ENCODE data around the gene OSBP2. TPM values are rescaled to one million over a fixed set of nuclear protein-coding genes. Genes with fewer than 3 reads are reported as not detected.
A peak's percentile ranks its signal among the peaks of the same experiment; 100 is the strongest.

OSBP2 gene
- total and polyA plus RNA-seq, 4 donors = 0.18 to 3.9 (median 0.88) TPM

DNA sequence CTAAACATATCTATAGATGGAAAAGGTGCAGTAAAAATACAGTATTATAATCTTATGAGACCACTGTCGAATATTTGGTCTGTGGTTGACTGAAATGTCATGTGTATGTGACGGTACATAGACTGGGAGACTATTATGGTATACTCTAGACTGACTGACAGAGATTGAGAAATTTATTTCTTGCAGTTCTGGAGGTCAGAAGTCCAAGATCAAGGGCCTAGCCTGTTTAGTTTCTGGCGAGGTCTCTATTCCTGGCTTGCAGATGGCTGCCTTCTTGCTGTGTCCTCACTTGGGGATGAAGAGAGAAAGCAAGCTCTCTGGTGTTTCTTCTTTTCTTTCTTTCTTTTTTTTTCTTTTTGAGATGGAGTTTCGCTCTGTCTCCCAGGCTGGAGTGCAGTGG, 7.3 kb upstream of the OSBP2 start:
- no peaks in the 10 kb centered on the region for H3K36me3 ChIP-seq (ENCODE audit: control insufficient read depth in 1 of 2, insufficient read depth in 2 of 2, low read length in 1 of 2)
- intact Hi-C loops (cut with DNase I) = no loop called here
- no peak for ATAC-seq (ENCODE audit: low FRiP score)
- no peaks in the 10 kb centered on the region for H3K9me3 ChIP-seq (ENCODE audit: control insufficient read depth, low read length)
- WGBS, 2 donors = 92 to 93% methylated on average over 4 of the region's 4 CpGs
- no peak overlapping the region for H3K27ac ChIP-seq (ENCODE audit: low read depth in 1 of 2, low read length in 2 of 2)
- no peaks in the 10 kb centered on the region for H3K27me3 ChIP-seq (ENCODE audit: control insufficient read depth in 1 of 2, insufficient read depth in 2 of 2, low read length in 1 of 2)
- H3K4me3 ChIP-seq (ENCODE audit: low read length in 2 of 2) = no peak overlapping the region
- no peaks in the 10 kb centered on the region for H3K4me1 ChIP-seq (ENCODE audit: control insufficient read depth in 1 of 2, insufficient read depth in 2 of 2, low read length in 2 of 2)
- DNase-seq = no peak

DNA sequence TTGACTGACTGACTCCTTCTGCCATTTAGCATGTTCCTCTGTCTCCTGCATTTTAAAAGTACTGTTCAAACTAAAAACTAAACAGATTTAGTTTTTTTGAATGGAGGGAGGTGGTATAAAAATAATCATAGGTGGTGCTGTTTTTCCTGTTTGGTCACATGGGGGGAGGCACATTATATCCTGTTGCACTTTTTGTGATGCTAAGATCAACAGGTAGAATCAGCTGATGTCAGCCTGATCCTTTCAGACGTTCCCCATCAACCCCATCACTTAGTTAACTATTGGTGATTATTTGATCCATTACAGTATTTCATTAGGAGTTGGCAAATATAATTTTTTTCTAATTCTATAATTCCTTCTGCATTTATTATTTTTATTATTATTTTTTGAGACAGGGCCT, 5.1 kb upstream of the OSBP2 start:
- no peak overlapping the region for H3K4me3 ChIP-seq (ENCODE audit: low read length in 2 of 2)
- 50 to 78% methylated on average over 1 of the region's 1 CpG for WGBS, 2 donors
- no peaks in the 10 kb centered on the region for H3K36me3 ChIP-seq (ENCODE audit: control insufficient read depth in 1 of 2, insufficient read depth in 2 of 2, low read length in 1 of 2)
- ATAC-seq (ENCODE audit: low FRiP score) (no peak), DNase-seq (no peak)
- no peaks in the 10 kb centered on the region for H3K9me3 ChIP-seq (ENCODE audit: control insufficient read depth, low read length)
- no peak overlapping the region for H3K27ac ChIP-seq (ENCODE audit: low read depth in 1 of 2, low read length in 2 of 2)
- no peaks in the 10 kb centered on the region for H3K27me3 ChIP-seq (ENCODE audit: control insufficient read depth in 1 of 2, insufficient read depth in 2 of 2, low read length in 1 of 2)
- no peaks in the 10 kb centered on the region for H3K4me1 ChIP-seq (ENCODE audit: control insufficient read depth in 1 of 2, insufficient read depth in 2 of 2, low read length in 2 of 2)
- intact Hi-C loops (cut with DNase I) = no loop called here

DNA sequence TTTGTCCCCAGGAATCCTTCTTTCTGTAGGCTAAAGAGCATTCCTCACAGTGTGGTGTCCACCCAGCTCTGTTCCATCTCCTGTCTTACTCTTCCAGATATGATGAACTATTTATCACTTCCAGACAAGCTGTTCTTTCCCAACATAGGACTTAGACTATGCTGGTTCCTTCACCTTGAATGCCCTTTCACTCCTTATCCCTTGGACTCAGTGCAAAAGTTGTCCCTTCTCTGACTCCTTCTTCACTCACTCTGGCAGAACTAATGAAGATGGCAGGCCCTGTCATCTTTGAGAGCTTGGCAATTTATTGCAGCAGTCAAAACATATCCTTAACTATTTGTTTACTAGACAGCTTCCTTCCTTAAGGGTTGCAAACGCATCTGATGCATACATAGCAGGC, 3.5 kb upstream of the OSBP2 start:
- Histone ChIP-seq H3K27me3 (ENCODE audit: control insufficient read depth in 1 of 2, insufficient read depth in 2 of 2, low read length in 1 of 2) (no peaks in the 10 kb centered on the region), H3K4me1 (ENCODE audit: control insufficient read depth in 1 of 2, insufficient read depth in 2 of 2, low read length in 2 of 2) (no peaks in the 10 kb centered on the region), H3K9me3 (ENCODE audit: control insufficient read depth, low read length) (no peaks in the 10 kb centered on the region), H3K36me3 (ENCODE audit: control insufficient read depth in 1 of 2, insufficient read depth in 2 of 2, low read length in 1 of 2) (no peaks in the 10 kb centered on the region), H3K27ac (ENCODE audit: low read depth in 1 of 2, low read length in 2 of 2) (no peak overlapping the region), H3K4me3 (ENCODE audit: low read length in 2 of 2) (no peak overlapping the region)
- DNase-seq (no peak), ATAC-seq (ENCODE audit: low FRiP score) (no peak)
- 92 to 93% methylated on average over 1 of the region's 1 CpG for WGBS, 2 donors
- intact Hi-C loops (cut with DNase I) = no loop called here

DNA sequence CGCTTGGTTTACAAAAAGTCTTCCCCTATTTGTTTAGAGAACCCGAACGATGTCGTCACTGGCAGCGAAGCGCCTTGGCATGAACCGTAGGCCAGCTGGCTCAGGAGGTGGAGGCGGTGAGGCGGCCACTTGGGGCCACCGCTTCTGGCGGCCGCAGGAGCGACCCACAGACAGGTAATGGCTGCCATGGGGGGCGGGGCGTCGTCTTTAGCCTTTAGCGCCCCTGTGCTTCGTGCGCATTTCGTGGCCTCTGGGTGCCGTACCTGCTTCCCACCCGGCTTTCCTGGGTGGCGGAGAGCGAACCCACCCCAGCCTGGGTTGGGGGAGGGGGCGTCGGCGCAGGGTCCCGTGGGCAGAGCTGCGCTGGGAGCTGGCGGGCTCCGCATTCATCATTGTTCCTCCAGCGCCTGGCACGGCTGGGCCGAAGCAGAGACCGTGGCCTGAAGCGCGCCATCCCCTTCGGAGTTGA, 469 bp upstream of the OSBP2 start:
- H3K27ac ChIP-seq (ENCODE audit: low read depth in 1 of 2, low read length in 2 of 2) = no peak overlapping the region
- no peaks in the 10 kb centered on the region for H3K9me3 ChIP-seq (ENCODE audit: control insufficient read depth, low read length)
- intact Hi-C loops (cut with DNase I) = loop anchor here in 1 of 2 donors (2.0 kb wide), 1 partner anchor 59 kb away; the partner anchor contains the start of gene SLC35E4
- DNase-seq (peak; percentile 65 to 81), ATAC-seq (ENCODE audit: low FRiP score) (peak; percentile 49)
- 0 to 1% methylated on average over 34 to 38 of the region's 38 CpGs for WGBS, 2 donors
- H3K4me1 ChIP-seq (ENCODE audit: control insufficient read depth in 1 of 2, insufficient read depth in 2 of 2, low read length in 2 of 2) = no peaks in the 10 kb centered on the region
- H3K4me3 ChIP-seq (ENCODE audit: low read length in 2 of 2) = peak overlapping the region in 1 of 2 donors; percentile 42
- no peaks in the 10 kb centered on the region for H3K36me3 ChIP-seq (ENCODE audit: control insufficient read depth in 1 of 2, insufficient read depth in 2 of 2, low read length in 1 of 2)
- no peaks in the 10 kb centered on the region for H3K27me3 ChIP-seq (ENCODE audit: control insufficient read depth in 1 of 2, insufficient read depth in 2 of 2, low read length in 1 of 2)

DNA sequence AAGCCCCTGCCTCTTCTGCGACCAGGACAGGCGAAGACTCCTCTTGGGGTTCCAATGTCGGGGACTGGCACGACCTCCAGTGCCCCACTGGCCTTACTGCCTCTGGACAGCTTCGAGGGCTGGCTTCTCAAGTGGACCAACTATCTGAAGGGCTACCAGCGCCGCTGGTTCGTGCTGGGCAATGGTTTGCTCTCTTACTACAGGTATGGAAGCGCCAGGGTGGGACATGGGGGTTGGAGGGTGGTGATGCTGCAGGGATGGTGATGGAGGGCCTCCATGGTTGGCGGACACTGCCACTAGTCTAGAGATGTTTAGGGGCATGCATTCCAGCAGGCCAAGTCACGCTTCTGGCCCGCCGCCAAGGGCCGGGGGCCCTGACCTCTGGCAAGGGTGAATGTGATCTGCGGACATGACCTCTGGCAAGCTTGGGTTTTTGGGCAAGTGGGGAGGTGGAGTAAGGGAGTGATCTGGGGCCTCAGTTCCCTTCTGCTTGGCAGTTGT, 727 bp downstream of the OSBP2 start:
- no peak overlapping the region for H3K27ac ChIP-seq (ENCODE audit: low read depth in 1 of 2, low read length in 2 of 2)
- no peaks in the 10 kb centered on the region for H3K36me3 ChIP-seq (ENCODE audit: control insufficient read depth in 1 of 2, insufficient read depth in 2 of 2, low read length in 1 of 2)
- WGBS, 2 donors = 71 to 72% methylated on average over 15 of the region's 15 CpGs
- peak; percentile 38 for ATAC-seq (ENCODE audit: low FRiP score)
- H3K4me1 ChIP-seq (ENCODE audit: control insufficient read depth in 1 of 2, insufficient read depth in 2 of 2, low read length in 2 of 2) = no peaks in the 10 kb centered on the region
- no peak for DNase-seq
- intact Hi-C loops (cut with DNase I) = loop anchor here in 1 of 2 donors (2.0 kb wide), 1 partner anchor 61 kb away; the partner anchor contains the start of gene SLC35E4
- no peaks in the 10 kb centered on the region for H3K27me3 ChIP-seq (ENCODE audit: control insufficient read depth in 1 of 2, insufficient read depth in 2 of 2, low read length in 1 of 2)
- peak overlapping the region in 1 of 2 donors; percentile 46 for H3K4me3 ChIP-seq (ENCODE audit: low read length in 2 of 2)
- H3K9me3 ChIP-seq (ENCODE audit: control insufficient read depth, low read length) = no peaks in the 10 kb centered on the region

DNA sequence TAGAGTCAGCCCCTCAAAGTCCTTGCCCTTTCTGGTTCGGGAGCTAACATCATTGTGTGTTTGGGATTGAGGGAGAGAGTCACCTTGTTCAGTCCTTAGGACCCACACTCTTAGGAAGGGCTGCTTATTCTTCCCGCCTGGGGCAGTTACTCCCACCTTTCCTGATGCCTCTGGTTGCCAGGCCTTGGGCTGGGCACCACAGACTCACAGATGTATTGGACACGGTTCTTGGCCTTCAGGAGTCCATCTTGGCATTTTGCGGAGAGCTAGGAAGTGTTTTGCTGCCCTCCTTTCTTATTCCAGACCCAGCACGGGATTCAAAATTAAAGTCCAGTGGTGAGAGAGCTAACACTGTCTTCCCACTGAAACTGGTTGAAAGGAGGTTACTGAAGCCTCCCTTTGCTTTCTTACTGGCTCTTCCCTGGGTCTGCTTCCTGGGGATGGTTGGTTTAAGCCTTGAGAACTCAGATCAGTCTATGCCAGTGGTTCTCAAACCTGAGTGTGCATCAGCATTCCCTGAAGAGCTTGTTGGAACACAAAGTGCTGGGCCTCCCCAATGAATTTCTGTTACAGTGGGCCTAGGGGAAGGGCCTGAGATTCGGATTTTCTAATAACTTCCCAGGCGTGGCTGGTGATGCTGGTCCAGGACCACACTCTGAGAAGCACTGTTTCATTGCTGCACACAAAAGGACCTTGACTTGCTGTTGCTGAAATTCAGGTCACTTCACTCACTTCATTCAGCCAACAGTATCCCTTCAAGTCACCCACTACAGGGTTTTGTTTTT, 1.4 kb downstream of the OSBP2 start:
- no peak overlapping the region for H3K27ac ChIP-seq (ENCODE audit: low read depth in 1 of 2, low read length in 2 of 2)
- H3K27me3 ChIP-seq (ENCODE audit: control insufficient read depth in 1 of 2, insufficient read depth in 2 of 2, low read length in 1 of 2) = no peaks in the 10 kb centered on the region
- H3K4me3 ChIP-seq (ENCODE audit: low read length in 2 of 2) = no peak overlapping the region
- DNase-seq (no peak), ATAC-seq (ENCODE audit: low FRiP score) (no peak)
- intact Hi-C loops (cut with DNase I) = loop anchor here in 1 of 2 donors (2.0 kb wide), 1 partner anchor 61 kb away; the partner anchor contains the start of gene SLC35E4
- H3K9me3 ChIP-seq (ENCODE audit: control insufficient read depth, low read length) = no peaks in the 10 kb centered on the region
- no peaks in the 10 kb centered on the region for H3K4me1 ChIP-seq (ENCODE audit: control insufficient read depth in 1 of 2, insufficient read depth in 2 of 2, low read length in 2 of 2)
- no peaks in the 10 kb centered on the region for H3K36me3 ChIP-seq (ENCODE audit: control insufficient read depth in 1 of 2, insufficient read depth in 2 of 2, low read length in 1 of 2)
- WGBS, 2 donors = 90 to 92% methylated on average over 7 of the region's 7 CpGs

DNA sequence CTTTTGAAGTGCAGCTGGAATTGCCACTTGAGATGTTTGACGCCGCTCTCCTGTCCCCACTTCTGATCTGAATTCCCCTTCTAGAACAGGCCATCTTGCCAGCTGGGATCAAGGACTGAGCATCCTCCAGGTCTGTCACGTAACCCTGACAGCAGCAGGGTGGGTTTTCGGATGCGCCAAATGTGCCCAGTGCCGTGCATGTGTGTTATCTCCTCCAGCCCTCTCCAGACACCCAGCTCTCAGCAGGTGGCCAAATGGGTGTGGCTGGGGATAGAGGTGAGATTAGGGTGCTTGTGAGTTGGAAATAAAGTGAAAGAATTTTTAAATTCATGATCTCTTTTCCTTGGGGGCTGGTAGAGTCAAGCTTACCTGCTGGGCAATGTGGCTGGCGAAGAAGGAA, 3.3 kb downstream of the OSBP2 start:
- DNase-seq = no peak
- 97% methylated on average over 7 of the region's 7 CpGs for WGBS, 2 donors
- intact Hi-C loops (cut with DNase I) = no loop called here
- Histone ChIP-seq H3K9me3 (ENCODE audit: control insufficient read depth, low read length) (no peaks in the 10 kb centered on the region), H3K4me3 (ENCODE audit: low read length in 2 of 2) (no peak overlapping the region), H3K27me3 (ENCODE audit: control insufficient read depth in 1 of 2, insufficient read depth in 2 of 2, low read length in 1 of 2) (no peaks in the 10 kb centered on the region), H3K36me3 (ENCODE audit: control insufficient read depth in 1 of 2, insufficient read depth in 2 of 2, low read length in 1 of 2) (no peaks in the 10 kb centered on the region), H3K4me1 (ENCODE audit: control insufficient read depth in 1 of 2, insufficient read depth in 2 of 2, low read length in 2 of 2) (no peaks in the 10 kb centered on the region), H3K27ac (ENCODE audit: low read depth in 1 of 2, low read length in 2 of 2) (no peak overlapping the region)
- no peak for ATAC-seq (ENCODE audit: low FRiP score)

DNA sequence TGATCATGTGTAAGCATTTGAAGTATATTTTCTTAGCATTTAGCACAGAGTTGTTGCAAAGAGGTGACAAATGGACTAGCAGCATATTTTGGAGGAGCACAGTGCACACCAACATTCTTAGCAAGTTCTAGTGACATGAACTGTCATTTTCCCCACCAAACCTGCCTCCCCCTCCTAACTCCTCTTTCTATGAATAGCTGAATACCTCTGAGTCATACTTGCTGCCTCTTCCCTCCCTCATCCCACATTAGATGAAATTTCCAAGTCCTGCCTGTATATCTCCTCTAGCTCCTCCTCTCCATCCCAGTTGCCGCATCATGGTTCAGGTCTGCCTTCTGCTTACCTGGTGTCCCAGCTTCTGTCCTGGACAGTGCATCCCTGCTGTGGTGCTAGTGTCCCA, 7.2 kb downstream of the OSBP2 start:
- intact Hi-C loops (cut with DNase I) = no loop called here
- H3K9me3 ChIP-seq (ENCODE audit: control insufficient read depth, low read length) = no peaks in the 10 kb centered on the region
- H3K27ac ChIP-seq (ENCODE audit: low read depth in 1 of 2, low read length in 2 of 2) = no peak overlapping the region
- ATAC-seq (ENCODE audit: low FRiP score) = no peak
- H3K36me3 ChIP-seq (ENCODE audit: control insufficient read depth in 1 of 2, insufficient read depth in 2 of 2, low read length in 1 of 2) = no peaks in the 10 kb centered on the region
- no peaks in the 10 kb centered on the region for H3K27me3 ChIP-seq (ENCODE audit: control insufficient read depth in 1 of 2, insufficient read depth in 2 of 2, low read length in 1 of 2)
- H3K4me3 ChIP-seq (ENCODE audit: low read length in 2 of 2) = no peak overlapping the region
- no peak for DNase-seq
- no peaks in the 10 kb centered on the region for H3K4me1 ChIP-seq (ENCODE audit: control insufficient read depth in 1 of 2, insufficient read depth in 2 of 2, low read length in 2 of 2)
- 99 to 100% methylated on average over 1 of the region's 1 CpG for WGBS, 2 donors

DNA sequence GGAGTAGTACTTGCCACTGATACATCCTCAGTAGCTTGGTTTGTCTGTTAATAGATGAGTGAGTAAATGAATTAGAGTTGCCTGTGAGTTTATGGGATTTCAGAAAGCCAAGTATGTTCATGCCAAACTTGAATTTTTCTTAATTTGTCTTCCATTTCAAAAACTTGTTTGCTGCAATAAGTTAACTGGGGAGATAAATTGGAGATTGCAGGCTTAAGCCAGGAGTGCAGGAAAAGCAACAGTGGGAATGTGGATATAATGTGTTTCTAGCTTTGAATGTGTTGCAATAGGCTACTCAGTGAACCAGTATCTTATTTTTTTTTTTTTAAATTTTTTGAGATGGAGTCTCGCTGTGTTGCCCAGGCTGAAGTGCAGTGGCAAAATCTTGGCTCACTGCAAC, 8.2 kb downstream of the OSBP2 start:
- H3K27ac ChIP-seq (ENCODE audit: low read depth in 1 of 2, low read length in 2 of 2) = no peak overlapping the region
- no peak for ATAC-seq (ENCODE audit: low FRiP score)
- DNase-seq = no peak
- no peaks in the 10 kb centered on the region for H3K9me3 ChIP-seq (ENCODE audit: control insufficient read depth, low read length)
- H3K27me3 ChIP-seq (ENCODE audit: control insufficient read depth in 1 of 2, insufficient read depth in 2 of 2, low read length in 1 of 2) = no peaks in the 10 kb centered on the region
- WGBS, 2 donors = 96 to 100% methylated on average over 1 of the region's 1 CpG
- no peak overlapping the region for H3K4me3 ChIP-seq (ENCODE audit: low read length in 2 of 2)
- H3K36me3 ChIP-seq (ENCODE audit: control insufficient read depth in 1 of 2, insufficient read depth in 2 of 2, low read length in 1 of 2) = no peaks in the 10 kb centered on the region
- no peaks in the 10 kb centered on the region for H3K4me1 ChIP-seq (ENCODE audit: control insufficient read depth in 1 of 2, insufficient read depth in 2 of 2, low read length in 2 of 2)
- intact Hi-C loops (cut with DNase I) = no loop called here

Measured in aorta (tissue), 5 donors.